Left ventricle myocardium superior (tissue), 1 donor: Measurements from ENCODE around the gene CXCL3. TPM values are rescaled to one million over a fixed set of nuclear protein-coding genes. Genes with fewer than 3 reads are reported as not detected.
A peak's percentile ranks its signal among the peaks of the same experiment; 100 is the strongest.

Experiments
- ATAC-seq: fragments of 200-7000 bp; cut with Tn5 transposase; one replicate; pipeline ENCODE4 v1.9.1; 2020; ENCODE audit warnings: mild to moderate bottlenecking, moderate library complexity
- DNase-seq: peaks from one replicate; pipeline ENCODE4 v3.0.0-alpha.2; 2020
- intact Hi-C: fragments of 100-400 bp; cut with micrococcal nuclease; formaldehyde crosslinking; loops from one replicate; pipeline ENCODE4 v1.11.0; 2022
- total RNA-seq: library from RNA; stranded (reverse); fragmentation: NEBNext Ultra II Directional; extraction: Animal tissue kit (Norgen Biotek cat#: 25700); gene quantifications from one replicate; pipeline ENCODE4 v1.2.1, GENCODE V29; 2021
- donor health status: DM: no; HTN: yes; CAD: no; lungs with severe emphysema.

CXCL3 gene
- total RNA-seq, 1 donor from 2014 or later, result 1.3 TPM

GRCh38 chr4:74023709-74024108 lies 14.8 kb downstream of the CXCL3 start:
- ATAC-seq, result no peak
- intact Hi-C loops, result no loop called here

GRCh38 chr4:74021601-74022000 lies 16.9 kb downstream of the CXCL3 start:
- DNase-seq (no peak), ATAC-seq (no peak)
- intact Hi-C loops, result no loop called here

More at GRCh38 chr4:74023709-74024108, 14.8 kb downstream of the CXCL3 start:
- DNase-seq, result no peak

DNA sequence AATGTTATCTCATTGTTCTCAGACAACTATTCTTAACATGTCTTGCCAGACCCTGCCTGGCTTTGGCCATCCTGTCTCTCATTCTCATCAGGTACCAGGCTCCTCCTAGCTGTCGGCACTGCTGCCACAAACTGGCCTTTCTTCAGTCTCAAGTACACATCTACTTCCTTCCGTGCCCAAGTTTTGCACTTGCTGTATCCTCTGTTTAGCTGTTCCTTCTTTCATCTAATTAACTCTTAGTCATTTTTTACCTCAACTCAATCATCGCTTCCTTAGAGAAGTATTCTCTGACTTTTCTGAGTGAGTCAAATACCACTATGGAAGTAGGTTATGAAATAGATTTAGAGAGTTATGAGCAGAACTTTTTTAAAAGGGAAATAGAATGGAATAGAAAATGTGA lies 19.7 kb downstream of the CXCL3 start:
- intact Hi-C loops, result no loop called here
- ATAC-seq (no peak), DNase-seq (no peak)

GRCh38 chr4:74018116-74018515 lies 20.4 kb downstream of the CXCL3 start:
- DNase-seq (no peak), ATAC-seq (no peak)
- intact Hi-C loops, result no loop called here

GRCh38 chr4:74016068-74016467 lies 22.4 kb downstream of the CXCL3 start:
- ATAC-seq (no peak), DNase-seq (no peak)
- intact Hi-C loops, result no loop called here

DNA sequence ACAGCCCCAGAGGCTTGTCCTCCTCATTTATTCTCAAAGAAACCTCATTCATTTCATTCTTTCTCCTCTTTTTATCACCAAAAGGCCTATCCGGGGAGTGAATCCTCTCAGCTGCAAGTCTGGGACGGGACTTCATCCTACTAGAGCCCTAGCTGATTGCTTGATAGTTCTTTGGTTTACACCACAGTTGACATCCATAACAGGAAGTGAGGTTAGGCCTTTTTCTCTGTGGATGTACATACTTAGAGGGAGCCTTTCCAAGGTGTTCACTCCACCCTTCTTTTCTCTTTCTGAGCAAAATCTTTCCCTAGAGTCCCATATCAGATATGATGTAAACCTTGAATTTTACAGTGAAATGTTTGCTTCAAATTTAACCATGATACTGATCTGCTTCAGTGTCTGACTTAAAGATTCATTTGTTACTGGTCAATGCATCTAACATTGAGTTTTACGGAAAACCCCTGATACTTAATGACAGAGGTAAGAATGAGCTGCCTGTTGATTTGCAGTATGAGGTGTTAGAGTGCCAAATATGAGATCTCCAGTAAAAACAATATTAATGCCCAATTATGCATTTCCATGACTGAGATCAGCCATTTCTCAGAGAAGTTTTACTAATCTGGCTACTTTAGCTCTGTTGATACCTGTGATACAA lies 23.2 kb downstream of the CXCL3 start:
- DNase-seq (no peak), ATAC-seq (no peak)
- intact Hi-C loops, result no loop called here

- no peak for ATAC-seq
- no peak for DNase-seq
- intact Hi-C loops, result no loop called here
Measured at GRCh38 chr4:74014332-74014731, 24.2 kb downstream of the CXCL3 start.

- ATAC-seq (no peak), DNase-seq (no peak)
- intact Hi-C loops, result no loop called here
Measured at GRCh38 chr4:74013264-74013663, 25.2 kb downstream of the CXCL3 start.

GRCh38 chr4:74012130-74012529 lies 26.4 kb downstream of the CXCL3 start:
- ATAC-seq, result no peak
- DNase-seq, result no peak
- intact Hi-C loops, result no loop called here

- ATAC-seq (no peak), DNase-seq (no peak)
- intact Hi-C loops, result no loop called here
Measured at GRCh38 chr4:74009307-74009706, 29.2 kb downstream of the CXCL3 start.

DNA sequence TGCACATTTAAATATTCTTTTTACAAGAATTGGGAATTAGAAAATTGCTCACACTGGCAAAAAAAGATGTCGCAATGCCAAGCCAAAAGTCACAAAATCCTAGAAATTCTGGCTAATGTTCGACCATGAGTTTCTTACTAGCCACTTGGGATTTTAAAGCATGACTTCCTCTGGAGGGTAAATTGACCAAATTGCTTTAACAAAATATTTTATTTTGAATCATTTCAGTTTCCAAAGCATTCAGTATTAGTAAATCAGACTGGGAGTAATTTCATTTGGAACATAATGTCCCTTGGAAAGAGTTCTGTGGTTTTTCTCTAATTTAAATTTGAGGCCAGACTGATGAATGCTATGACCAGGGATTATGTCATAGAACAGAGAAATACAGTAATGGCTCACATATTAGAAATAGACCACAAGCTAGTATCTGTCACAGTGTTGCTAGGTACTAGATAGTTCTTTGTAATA lies 32.4 kb downstream of the CXCL3 start:
- DNase-seq (no peak), ATAC-seq (no peak)
- intact Hi-C loops, result no loop called here

GRCh38 chr4:74005528-74005927 lies 33.0 kb downstream of the CXCL3 start:
- ATAC-seq, result no peak
- DNase-seq, result no peak
- intact Hi-C loops, result no loop called here

DNA sequence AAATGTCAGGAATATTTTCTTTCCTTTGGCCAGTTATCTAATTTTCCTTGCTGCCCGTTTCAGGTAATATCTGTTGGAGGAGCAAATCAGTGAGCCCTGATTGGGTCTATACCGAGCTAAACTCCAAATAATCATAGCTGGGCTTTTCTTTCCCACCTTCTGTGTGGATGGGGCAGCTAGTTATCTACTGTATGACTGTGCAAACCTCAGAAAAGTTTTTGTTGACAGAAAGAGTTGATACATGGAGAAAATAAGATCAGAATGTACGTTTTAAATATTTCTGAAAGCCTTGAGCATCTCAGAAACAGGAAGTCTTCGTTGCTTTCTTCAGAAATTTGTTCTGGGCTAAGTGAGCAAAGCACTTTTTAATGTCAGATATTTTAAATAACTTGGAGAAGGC lies 33.8 kb downstream of the CXCL3 start:
- ATAC-seq (no peak), DNase-seq (no peak)
- intact Hi-C loops, result no loop called here

DNA sequence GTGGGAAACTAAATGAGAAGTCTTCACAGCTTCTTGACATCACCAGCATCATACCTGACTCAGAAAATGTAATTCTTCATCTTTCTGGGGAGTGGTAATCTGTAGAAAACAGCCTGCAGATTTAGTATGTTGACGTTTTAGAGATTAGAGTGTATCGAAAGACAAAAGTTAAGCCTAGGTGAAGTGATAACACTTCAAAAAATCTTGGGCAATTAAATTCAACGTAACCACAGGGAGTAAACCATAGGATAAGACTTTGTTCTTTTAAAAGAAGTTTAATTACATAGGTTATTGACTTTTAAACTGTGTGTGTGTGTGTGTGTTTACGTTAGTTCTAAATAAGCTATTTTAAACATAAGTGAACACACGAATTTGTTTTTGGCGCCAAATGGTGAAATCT lies 38.2 kb downstream of the CXCL3 start:
- ATAC-seq (no peak), DNase-seq (no peak)
- intact Hi-C loops, result no loop called here

GRCh38 chr4:73998040-73999011 lies 40.2 kb downstream of the CXCL3 start, which contains the start of gene CXCL5:
TSS of gene CXCL5 (minus strand) at chr4:73998677. CDS start at chr4:73998581, 96 bp downstream.
- DNase-seq (peak; percentile 46), ATAC-seq (peak; percentile 53)
- intact Hi-C loops, result no loop called here

GRCh38 chr4:73992050-73992449 lies 46.4 kb downstream of the CXCL3 start:
- no peak for DNase-seq
- ATAC-seq, result no peak
- intact Hi-C loops, result no loop called here

GRCh38 chr4:73991742-73992000 lies 46.8 kb downstream of the CXCL3 start:
- ATAC-seq (no peak), DNase-seq (no peak)
- intact Hi-C loops, result no loop called here

GRCh38 chr4:73990988-73991741 lies 47.3 kb downstream of the CXCL3 start:
- ATAC-seq (no peak), DNase-seq (no peak)
- intact Hi-C loops, result no loop called here

GRCh38 chr4:73989928-73990327 lies 48.6 kb downstream of the CXCL3 start:
- intact Hi-C loops, result no loop called here
- no peak for ATAC-seq
- DNase-seq, result no peak

GRCh38 chr4:73989031-73989430 lies 49.5 kb downstream of the CXCL3 start:
- intact Hi-C loops, result no loop called here
- DNase-seq, result no peak
- ATAC-seq, result no peak
